Measurements from ENCODE around the gene WNT16. TPM values are rescaled to one million over a fixed set of nuclear protein-coding genes. Genes with fewer than 3 reads are reported as not detected.

WNT16 gene
- total RNA-seq, 1 experiment from 2014 or later, result not detected

DNA sequence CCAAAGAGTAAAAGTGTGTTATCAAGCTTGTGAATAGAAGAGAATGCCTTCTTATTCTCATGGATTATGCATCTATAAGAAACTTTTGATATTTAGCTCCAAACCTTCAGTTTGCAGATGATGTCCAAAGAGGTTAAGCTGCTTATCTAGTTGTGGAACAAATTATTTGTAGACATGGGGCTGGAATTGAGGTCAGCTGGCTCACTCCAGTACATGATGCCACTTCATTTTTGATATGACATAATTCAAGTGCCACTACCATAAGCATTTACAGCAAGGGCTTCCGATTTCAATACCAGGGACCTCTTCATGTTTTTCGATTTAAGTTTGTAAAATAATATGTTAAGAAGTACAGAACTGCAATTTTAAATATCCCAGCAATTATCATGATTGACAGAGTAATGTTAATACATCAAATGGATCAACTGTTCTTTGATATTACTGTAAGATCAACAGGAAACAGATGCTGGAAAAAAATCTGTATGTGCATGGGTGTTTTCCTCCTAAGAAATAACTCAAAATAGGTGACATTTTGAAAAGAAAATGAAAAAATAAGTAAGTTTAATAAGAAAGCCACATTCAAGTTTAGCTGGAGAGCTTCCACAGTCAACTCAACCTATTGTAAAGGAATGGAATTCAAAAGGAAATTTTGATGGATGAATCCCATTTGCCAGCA is 54.6 kb downstream of the WNT16 start:
- in situ Hi-C loops (cut with HindIII; ENCODE audit: low sequenced_read_pairs), result no loop called here
- DNase-seq (ENCODE audit: low spot score), result no peak

- DNase-seq (ENCODE audit: low spot score), result no peak
- in situ Hi-C loops (cut with HindIII; ENCODE audit: low sequenced_read_pairs), result no loop called here
Measured at GRCh38 chr7:121384265-121384664, 55.5 kb downstream of the WNT16 start.

DNA sequence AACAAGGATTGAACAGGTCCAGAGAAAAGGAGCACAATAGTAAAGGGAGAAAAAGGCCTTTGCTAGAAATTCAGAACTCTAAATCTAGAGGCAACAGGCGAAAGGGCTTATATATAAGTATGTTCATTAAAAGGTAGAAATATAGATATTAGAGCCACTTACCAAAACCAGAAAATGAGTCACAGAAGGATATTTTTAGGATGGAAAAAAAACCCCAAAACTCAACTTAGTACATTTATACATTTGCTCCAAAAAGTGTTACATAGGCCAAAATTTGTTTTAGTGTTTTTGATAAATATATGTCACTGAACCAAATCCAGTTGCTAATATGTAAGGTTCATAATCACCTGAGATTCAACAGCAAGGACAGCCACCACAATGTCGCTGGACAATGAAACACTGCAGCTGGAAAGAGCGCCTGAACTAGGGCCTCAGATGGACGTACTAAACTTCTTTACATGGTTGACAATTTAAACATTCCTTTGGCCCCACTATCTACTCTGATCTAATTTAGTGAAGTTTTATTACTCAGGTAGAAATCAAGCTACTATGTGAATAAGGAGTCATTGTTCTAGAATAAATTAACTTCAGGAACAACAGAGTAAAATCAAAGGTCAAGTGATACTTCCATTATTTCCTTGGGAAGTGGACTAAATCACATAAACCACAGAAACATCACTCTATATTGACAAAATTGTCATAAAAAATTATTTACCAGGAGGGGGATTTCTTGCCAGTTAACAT is 56.4 kb downstream of the WNT16 start:
- DNase-seq (ENCODE audit: low spot score), result no peak
- in situ Hi-C loops (cut with HindIII; ENCODE audit: low sequenced_read_pairs), result no loop called here

DNA sequence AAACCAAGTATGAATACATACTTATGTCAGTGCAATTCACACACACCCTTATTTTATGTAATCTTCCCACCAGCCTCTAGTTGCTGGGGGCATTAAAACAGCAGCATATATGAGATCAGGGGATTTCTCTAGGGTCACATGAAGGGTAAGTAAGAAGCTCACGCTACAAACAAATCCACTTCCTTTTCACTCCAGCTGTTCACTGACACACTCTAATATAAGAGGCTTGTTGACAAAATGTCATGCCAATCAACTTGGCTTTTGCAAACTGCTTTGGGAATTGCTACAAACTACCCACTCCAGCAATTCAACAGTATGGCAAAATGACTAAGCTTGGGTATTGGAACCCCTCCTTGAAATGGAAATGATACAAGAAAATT is 57.0 kb downstream of the WNT16 start:
- in situ Hi-C loops (cut with HindIII; ENCODE audit: low sequenced_read_pairs), result no loop called here
- DNase-seq (ENCODE audit: low spot score), result no peak

- in situ Hi-C loops (cut with HindIII; ENCODE audit: low sequenced_read_pairs), result no loop called here
- DNase-seq (ENCODE audit: low spot score), result no peak
Measured at GRCh38 chr7:121388950-121389349, 60.1 kb downstream of the WNT16 start.

DNA sequence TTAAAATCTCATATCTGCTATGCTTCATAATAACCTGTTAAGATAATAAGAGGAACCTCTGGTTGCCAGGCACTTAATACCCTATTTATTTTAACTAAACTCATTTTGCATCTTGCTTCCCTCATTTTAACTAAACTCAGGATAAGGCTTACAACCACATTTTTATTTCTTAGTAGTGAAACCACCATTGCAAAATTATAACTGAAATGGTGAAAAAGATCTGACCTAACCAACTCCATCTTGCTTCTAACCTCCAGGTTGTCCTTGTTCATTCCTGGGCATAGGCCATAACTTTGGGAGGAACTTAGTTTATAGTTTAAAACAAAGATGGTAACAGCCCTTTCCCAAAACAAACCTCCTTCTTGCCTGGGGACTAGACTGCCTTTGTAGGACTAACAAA is 61.3 kb downstream of the WNT16 start:
- DNase-seq (ENCODE audit: low spot score), result no peak

DNA sequence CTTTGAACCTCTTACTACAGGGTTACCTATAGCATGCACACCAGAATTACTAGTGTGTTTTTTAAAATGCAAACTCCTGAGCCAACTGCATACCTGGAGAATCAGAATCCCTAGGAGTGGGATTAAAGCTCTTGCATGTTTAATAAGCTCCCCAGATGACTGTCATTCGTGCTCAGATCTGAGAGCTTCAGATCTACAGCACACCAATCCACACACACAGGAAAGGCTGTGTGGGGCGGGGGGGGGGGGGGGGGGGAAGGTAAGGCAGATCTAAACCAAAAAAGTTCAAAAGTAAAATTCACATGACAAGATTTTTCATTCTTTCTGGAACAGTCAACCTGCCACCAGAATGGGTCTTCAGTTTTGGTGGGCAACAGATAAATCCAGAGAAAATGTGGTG is 61.8 kb downstream of the WNT16 start:
- in situ Hi-C loops (cut with HindIII; ENCODE audit: low sequenced_read_pairs), result no loop called here
- no peak for DNase-seq (ENCODE audit: low spot score)

More for the DNA sequence above, 61.3 kb downstream of the WNT16 start:
- in situ Hi-C loops (cut with HindIII; ENCODE audit: low sequenced_read_pairs), result no loop called here

Other genes with a start within 250 kb of the WNT16 start
- gene FAM3C, start 67.3 kb downstream of the WNT16 start, total RNA-seq (2014; rRNA removed; shearing (Covaris generic)), result 6.0 and 14.1 TPM in 2 replicates

All from G401 (cell line).